HUDEP-2 (cell line): ENCODE results near the gene TMEM232.

Source experiments
- DNase-seq, 76 experiments: peaks; one replicate each; lab custom pipeline; 2025; ENCODE audit not compliant: unreplicated experiment in 76 of 76; lab: John Stamatoyannopoulos, UW

Gene TMEM232

DNA sequence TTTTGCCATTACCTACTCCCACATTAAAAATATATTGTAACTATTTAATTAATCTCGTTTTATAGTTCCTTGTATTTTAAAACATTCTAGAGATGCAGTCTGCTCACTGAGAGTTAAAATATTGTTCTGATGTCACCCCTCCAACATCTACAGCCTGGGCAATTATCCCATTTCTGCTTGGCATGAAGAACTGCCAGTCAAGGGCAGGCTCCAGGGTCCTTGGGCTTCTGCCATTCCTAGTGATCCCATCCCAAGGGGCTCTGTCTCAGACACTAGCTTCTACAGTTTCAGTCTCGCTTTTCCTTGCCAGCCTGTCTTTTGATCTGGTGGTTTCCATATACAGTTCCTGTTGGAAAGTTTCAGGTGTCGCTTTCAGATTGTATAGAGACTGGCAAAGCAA lies 287.2 kb downstream of the TMEM232 start:
- DNase-seq = no peak

DNA sequence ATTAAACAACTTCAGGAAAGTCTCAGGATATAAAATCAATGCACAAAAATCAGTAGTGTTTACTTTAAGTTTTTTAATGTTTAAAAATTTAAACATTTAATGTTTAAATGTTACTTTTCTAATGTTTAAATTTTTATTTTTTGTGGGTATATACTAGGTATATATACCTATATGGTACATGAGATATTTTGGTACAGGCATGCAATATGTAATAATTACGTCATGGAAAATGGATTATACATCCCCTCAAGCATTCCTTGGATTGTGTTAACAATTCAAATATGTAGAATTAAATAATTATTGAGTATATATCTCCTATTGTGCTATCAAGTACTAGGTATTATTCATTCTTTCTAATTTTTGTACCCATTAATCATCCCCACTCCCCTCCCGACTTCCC lies 291.3 kb downstream of the TMEM232 start:
- DNase-seq = no peak

DNA sequence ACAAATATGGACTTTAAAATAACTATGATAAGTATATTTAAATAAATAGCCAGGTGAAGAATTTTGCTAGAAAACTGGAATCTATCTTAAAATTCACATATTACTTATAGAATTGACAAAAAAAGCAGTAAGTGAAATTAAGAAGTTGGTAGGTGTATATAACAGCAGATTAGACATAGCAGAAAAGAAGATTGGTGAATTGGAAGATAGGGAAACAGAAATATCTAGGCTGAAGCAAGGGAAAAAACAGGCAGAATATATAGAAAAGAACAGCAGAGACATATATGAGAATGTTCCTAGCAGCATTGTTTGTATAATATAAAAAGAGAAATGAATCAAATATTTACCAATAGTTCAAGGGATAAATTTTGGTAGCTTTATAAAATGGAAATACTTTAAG lies 294.9 kb downstream of the TMEM232 start:
- no peak for DNase-seq

DNA sequence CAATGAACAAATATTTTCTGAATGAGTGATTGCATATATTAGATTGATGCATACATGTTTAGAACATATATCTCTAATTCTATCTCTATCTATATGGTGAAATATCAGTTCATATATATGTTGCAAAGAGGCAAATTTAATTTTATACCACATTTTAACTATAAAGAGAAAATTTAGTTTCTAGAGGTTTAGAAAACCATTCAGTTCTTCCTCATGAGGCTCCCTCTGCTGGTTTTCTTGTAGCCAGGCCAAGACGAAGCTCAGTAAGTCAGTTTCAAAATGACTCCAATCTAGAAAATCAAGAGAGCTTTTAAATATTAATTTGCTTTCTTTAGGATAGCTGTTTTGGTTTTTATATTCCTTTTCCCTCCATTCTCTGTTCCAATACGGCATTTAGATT lies 312.1 kb downstream of the TMEM232 start:
- DNase-seq = no peak

DNA sequence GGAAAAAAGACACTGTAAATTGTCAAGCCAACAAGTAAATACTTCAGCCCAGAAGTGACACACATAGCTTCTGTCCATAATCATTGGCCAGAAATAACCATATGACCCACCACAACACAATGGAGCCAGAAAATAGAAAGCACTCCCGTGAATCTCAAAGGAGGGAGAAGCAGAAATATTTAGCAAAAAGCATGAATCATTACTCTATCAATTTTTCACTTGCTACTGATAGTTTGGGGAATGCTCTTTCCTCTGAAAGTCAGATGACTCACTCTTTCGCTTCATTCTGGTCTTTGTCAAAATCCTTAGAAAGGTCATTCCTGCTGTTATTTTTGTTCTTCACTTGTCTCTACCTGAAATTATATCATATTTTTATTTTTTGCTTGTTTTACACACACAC lies 312.6 kb downstream of the TMEM232 start:
- no peak for DNase-seq

DNA sequence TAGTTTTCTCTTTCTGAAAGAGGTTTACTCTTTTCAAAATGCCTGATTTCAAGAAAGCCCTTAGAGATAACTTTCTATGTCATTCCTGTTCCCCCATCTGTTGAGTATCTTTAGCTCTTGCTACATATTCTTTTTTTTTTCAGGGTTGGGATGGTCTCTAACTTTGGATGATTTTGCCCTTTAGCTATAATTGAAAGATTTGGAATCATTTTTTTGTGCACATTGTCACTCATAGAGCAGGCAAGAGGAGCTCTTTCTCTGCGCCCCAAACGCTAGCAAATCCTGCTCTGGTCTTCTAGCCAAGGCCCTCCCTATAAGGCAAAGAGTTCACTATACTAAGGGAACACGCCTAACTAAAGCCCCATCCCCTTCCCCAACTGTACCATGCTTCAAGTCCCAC lies 316.9 kb downstream of the TMEM232 start:
- no peak for DNase-seq

DNA sequence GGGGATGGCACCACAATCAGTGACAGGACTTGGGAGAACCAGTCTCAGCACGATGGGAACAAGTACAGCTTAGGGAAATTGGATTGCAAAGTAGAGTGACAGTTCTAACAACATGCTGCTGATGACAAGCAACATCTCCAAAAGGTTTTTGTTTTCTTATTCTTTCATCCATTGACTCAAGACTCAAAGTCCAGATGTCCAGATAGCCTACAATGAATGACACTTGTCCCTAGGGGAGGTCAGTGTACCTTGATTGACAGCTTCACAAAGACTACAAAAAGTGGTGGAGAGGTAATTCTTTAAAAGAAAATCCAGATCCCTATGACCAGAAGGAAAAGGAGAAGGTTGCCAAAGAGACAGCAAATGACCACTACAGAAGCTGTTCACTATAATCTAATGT lies 323.9 kb downstream of the TMEM232 start:
- DNase-seq = no peak

DNA sequence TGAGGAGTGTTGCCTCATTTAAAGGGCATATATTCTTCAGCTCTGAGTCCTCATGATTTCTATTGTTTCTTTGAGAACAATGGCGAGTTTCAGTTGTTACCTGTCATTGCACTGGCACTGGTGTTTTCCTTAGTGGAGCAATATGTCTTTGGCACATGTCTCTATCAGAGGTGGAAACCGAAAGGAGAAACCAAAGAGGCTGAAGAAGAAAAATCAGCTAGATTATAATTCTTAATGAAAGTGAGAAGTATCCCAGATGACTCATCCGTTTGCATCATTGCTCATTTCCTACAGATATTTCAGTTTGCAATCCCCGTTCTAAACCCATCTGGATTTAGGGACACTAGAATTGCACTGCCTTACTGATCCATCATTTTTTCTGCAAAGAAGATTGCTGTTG lies 324.6 kb downstream of the TMEM232 start:
- no peak for DNase-seq

DNA sequence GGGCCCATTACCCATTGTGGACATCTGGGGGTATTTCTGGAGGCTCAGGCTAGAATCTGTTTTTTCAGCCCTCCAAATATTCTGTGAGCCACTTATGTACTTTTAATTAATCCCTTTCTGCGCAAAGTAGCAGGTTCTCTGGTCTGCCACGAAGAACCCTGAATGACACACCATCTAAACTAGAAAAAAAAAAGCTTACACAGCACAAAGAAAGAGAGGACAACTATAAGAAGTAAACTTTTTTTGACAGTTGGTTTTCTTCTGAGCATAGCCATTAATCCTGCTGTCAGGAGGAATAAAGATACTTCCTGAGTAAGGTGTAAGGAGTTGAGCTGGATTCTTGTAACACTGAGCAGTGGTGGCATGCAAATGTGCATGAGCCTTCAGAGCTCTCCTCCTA lies 327.5 kb downstream of the TMEM232 start:
- DNase-seq = no peak

DNA sequence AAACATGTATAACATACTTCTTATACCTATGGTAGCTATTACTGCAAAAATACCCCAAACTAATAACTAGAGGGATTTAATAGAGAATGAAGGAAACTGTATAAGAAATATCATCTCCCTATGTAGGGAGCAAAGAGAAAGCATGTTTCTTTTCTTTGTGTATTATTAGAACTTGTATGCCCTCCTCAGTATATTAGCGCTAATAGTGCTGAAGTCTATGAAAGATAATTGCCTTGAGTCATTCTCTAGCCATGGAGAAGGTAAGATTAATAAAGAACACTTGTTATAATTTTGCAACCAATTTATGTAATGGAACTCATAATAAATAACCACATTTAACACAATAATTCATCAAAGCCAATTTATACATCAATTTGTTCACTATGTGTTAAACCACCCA lies 329.2 kb downstream of the TMEM232 start:
- DNase-seq = no peak

DNA sequence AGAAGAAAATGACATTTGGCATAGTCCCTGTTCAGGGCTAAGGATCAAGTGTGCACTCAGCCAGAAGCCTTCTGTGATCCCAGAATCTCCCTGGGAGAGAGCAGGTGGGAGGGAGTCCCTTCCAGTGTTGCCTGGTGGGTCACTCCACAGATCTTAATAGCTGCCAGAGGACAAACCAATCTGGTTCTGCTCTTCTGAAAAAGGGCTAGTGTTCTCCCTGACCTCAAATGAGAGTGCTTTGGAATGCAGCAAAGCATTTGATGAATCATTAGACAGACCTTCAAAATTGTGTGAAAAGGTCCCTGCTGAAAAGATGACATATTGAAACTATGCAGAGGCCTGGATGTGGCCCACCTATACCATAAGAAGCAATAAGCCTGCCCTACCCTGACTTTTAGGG lies 339.7 kb downstream of the TMEM232 start:
- no peak for DNase-seq

DNA sequence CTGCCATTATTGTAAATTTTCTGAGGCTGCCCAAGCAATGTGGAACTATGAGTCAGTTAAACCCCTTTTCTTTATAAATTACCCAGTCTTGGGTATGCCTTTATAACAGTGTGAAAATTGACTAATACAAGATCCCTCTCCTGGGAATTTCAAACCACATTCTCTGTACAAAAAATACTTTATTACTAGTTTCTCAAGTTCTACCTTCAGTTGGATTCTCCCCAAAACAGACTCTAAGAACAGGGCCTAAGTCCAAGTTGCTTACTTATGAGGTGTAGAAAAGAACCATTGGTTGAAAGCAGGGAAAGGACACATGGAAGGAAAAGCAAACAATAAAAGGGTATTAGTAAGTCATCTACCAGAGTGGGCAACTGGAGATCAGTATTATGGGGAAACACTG lies 343.2 kb downstream of the TMEM232 start:
- no peak for DNase-seq

DNA sequence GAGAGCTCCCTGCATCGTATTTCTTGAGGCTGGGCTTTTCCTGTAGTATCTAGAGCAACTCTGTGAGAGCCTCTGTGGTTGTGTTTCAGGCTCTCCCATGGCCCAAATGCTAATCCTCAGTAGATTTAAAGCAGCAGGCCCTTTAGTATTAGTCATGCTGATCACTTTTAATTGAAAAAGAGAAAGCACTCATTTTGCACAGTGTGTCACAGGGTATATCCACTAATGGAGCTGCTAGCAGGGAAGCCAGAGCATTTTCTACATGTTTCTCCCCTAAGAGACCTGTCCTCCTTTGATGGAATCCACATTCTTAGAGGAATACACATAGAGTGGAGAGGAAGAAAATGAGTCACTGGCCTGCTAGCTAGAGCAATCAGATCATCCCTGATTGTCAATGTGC lies 348.5 kb downstream of the TMEM232 start:
- no peak for DNase-seq

DNA sequence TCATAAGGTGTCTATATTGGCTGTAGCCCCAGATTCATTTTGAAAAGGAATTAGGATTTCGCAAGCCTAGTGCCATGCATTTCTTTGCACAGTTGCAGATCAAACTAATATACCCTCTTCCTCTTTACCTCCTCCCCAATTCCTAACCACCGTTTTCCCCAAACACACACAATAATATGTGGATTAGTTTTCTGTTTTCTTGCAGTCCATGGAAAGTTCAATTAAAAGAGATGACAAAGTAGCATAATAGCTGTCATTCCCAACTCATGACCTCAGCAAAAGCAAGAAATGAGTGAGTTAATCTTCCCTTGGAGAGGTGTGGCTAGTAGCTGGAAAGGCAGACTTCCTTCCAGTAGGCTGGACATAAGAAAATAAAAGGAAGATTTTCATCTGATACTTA lies 349.1 kb downstream of the TMEM232 start:
- DNase-seq = no peak

DNA sequence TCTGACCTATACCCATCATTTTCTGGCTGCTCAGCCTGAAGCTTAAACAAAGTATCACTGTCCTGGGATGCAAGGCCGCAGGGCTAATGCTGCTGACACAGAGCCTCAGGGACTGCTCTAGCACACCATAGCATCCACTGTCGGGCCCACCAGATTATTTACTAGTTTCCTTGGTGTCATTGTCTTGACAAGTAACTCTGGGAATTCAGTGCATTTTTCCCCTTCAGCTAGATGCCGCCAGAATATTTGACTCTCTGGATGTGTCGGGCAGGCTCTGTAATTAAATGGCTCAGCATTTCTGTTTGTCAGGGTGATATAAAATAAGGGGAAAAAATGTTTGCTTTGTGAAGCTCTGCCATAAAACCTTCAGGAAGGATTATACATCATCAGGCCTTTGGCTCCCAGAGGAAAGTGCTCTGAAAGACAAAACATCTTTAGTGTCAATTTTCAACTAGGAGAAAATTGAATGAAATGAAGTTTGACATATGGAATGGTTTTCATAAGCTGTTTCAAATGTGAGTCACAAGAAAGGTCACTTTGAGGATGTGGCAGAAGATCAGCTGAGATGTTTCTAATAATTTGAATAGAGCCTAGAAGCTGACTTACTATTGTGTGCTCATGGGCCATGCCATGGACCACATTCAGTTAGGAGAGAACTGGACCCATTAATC lies 350.1 kb downstream of the TMEM232 start:
- DNase-seq = no peak

DNA sequence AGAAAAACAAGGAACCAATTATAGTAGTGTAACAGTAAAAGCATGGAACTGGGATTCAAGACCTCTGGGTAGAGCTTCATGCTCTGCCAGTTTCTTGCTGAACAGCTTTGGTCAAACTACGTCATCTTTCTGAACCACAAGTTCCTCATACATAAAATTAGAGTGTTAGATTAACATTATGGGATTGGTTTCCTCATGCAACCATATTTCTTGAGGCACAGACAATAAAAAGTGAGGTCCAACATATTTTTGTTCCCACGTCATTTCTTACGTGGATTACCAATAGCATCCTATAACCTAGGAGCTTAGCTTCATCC lies 354.8 kb downstream of the TMEM232 start:
- DNase-seq = no peak

DNA sequence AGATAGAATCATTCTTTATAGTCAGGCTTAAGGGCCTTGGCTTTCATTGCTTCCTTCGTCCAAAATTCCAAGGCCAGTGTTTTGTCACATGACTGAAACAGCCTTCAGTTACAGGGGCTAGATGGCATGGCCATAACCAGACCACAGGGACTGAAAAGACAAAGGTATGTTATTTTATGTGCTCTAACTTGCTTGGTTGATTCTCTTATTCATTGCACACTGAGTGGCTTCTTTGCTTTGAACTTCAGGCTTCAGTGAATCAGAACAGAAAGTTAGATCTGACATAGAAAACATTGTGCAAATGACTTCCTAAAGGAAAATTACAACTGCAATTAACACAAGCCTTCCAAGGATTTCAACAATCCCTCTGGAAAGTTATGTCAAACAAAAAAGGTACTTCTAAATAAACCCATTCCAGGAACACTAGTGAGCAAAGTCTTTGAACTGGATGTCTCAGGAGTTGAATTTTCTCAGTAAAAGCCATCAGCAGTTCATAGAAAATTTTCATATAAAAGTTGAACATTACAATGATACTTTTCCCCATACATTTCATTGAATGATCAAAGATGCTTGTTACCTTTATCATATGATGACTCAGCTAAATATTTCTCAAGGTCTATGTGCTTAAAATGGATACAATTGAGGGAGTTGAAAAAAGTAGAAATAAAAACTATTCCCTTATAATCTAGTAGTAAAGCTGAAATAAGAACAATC lies 355.3 kb downstream of the TMEM232 start:
- DNase-seq = no peak
